OCI-LY1 (cell line): ENCODE data around the gene NTHL1.
A peak's percentile ranks its signal among the peaks of the same experiment; 100 is the strongest.

ENCODE experiments used
- H2AFZ ChIP-seq: fragments of 200-600 bp; sonication (generic), shearing (Covaris generic); 2 replicates; pipeline ENCODE4 v1.6.0; 2014; ENCODE audit warnings: antibody characterized with exemption, mild to moderate bottlenecking, low read length
- H3F3A ChIP-seq: fragments of 200-600 bp; sonication (generic), shearing (Covaris generic); 2 replicates; pipeline ENCODE4 v1.6.0; 2014; ENCODE audit warnings: mild to moderate bottlenecking, antibody characterized with exemption, low read length, moderate library complexity; ENCODE audit not compliant: insufficient read depth
- H3K27ac ChIP-seq: fragments of 200-600 bp; sonication (generic); 2 replicates; pipeline ENCODE4 v1.5.1; 2014; ENCODE audit warnings: low read length, mixed run types, mild to moderate bottlenecking, low read depth; ENCODE audit not compliant: poor library complexity, severe bottlenecking
- H3K27me3 ChIP-seq: fragments of 200-600 bp; sonication (generic); 2 replicates; pipeline ENCODE4 v1.6.0; 2014; ENCODE audit warnings: antibody characterized with exemption, mild to moderate bottlenecking, low read length, moderate library complexity; ENCODE audit not compliant: insufficient read depth
- H3K36me3 ChIP-seq: fragments of 200-600 bp; sonication (generic); 2 replicates; pipeline ENCODE4 v1.6.1; 2014; ENCODE audit warnings: mild to moderate bottlenecking, antibody characterized with exemption, low read length, moderate library complexity, mixed read lengths; ENCODE audit not compliant: insufficient read depth
- H3K4me1 ChIP-seq: fragments of 200-600 bp; sonication (generic); 2 replicates; pipeline ENCODE4 v1.5.1; 2014; ENCODE audit warnings: mild to moderate bottlenecking, low read length, moderate library complexity; ENCODE audit not compliant: insufficient read depth, severe bottlenecking
- H3K4me2 ChIP-seq: fragments of 200-600 bp; sonication (generic), shearing (Covaris generic); 2 replicates; pipeline ENCODE4 v1.6.1; 2014; ENCODE audit warnings: low read length
- H3K4me3 ChIP-seq: fragments of 200-600 bp; sonication (generic); 2 replicates; pipeline ENCODE4 v1.5.1; 2014; ENCODE audit warnings: low read length, low read depth, mild to moderate bottlenecking, mixed read lengths; ENCODE audit not compliant: poor library complexity, severe bottlenecking
- H3K79me2 ChIP-seq: fragments of 200-600 bp; shearing (Covaris generic); 2 replicates; pipeline ENCODE4 v1.6.1; 2016; ENCODE audit warnings: mixed run types, low read length, mixed read lengths; ENCODE audit not compliant: insufficient read depth
- H3K9ac ChIP-seq: fragments of 200-600 bp; sonication (generic), shearing (Covaris generic); 2 replicates; pipeline ENCODE4 v1.6.1; 2014; ENCODE audit warnings: mild to moderate bottlenecking, low read length, mixed read lengths
- H3K9me2 ChIP-seq: fragments of 200-600 bp; sonication (generic), shearing (Covaris generic); 2 replicates; pipeline ENCODE4 v1.6.1; 2014; ENCODE audit warnings: low read depth, mild to moderate bottlenecking, low read length, mixed read lengths
- H3K9me3 ChIP-seq: fragments of 200-600 bp; shearing (Covaris generic); 2 replicates; pipeline ENCODE4 v1.6.1; 2014; ENCODE audit warnings: low read length, mixed read lengths
- H4K20me1 ChIP-seq: fragments of 200-600 bp; sonication (generic), shearing (Covaris generic); 2 replicates; pipeline ENCODE4 v1.6.0; 2016; ENCODE audit warnings: mild to moderate bottlenecking, low read length; ENCODE audit not compliant: insufficient read depth
- CTCF ChIP-seq: fragments of 200-600 bp; sonication (generic), shearing (Covaris generic); IDR thresholded peaks from 2 replicates; pipeline ENCODE4 v1.5.1; 2017; ENCODE audit warnings: mild to moderate bottlenecking, antibody characterized with exemption, low read length, moderate library complexity, mixed read lengths
- EZH2 ChIP-seq: fragments of 200-600 bp; sonication (generic), shearing (Covaris generic); IDR thresholded peaks from 2 replicates; pipeline ENCODE4 v1.8.0; 2017; ENCODE audit warnings: borderline replicate concordance, mixed run types, mild to moderate bottlenecking, antibody characterized with exemption, low read length, moderate library complexity, mixed read lengths

Gene NTHL1

GRCh38 chr16:2009791-2010510, 37.7 kb downstream of the NTHL1 start, which contains the start of gene ZNF598:
Gene ZNF598, minus strand, starts transcription at chr16:2009821.
- Histone ChIP-seq H3K36me3 (0 out of 2 replicates have a peak, but pooled peaks cover 6% of the 10 kb centered on the region), H2AFZ (peak within 1 kb of the TSS; percentile 5; the same call in 1 of the 2 replicates), H3K27ac (peak within 1 kb of the TSS; percentile 53), H3K4me2 (peak within 1 kb of the TSS; percentile 98), H4K20me1 (no peaks in the 10 kb centered on the region), H3K79me2 (peaks cover 11% of the 10 kb centered on the region), H3F3A (no peaks in the 10 kb centered on the region), H3K4me3 (peak within 1 kb of the TSS; percentile 99), H3K9me3 (no peaks in the 10 kb centered on the region), H3K27me3 (no peaks in the 10 kb centered on the region), H3K9ac (peak within 1 kb of the TSS; percentile 99), H3K4me1 (peaks cover 49% of the 10 kb centered on the region), H3K9me2 (no peaks in the 10 kb centered on the region)
- no peak for TF ChIP-seq CTCF
- no peak for TF ChIP-seq EZH2

DNA sequence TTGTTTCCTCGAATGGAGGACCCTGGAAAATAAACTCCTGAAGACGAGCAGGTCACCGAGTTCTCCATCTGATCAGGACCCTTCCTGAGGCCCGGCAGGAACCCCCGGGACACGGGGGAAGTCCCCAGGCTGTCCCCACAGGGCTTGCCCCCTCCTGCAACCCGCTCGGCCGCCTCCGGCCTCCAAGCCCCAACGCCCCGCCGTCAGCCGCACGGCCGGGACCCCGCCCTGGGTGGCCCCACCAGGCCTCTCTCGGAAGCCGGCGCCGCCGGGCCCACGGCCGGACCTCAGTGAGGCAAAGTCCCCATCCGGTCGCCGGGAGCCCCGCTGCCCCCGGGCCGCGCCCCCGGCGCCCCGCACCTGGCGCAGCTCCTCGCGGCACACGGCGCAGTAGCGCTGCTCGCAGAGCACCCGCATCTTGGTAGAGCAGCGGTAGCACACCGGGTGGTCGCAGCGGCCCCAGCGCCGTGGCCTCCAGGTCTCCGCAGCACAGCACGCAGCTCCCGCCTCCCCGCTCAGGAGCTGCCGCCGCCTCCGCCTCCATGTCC, 38.4 kb downstream of the NTHL1 start:
- Histone ChIP-seq H3K4me3 (peak overlapping the region; percentile 99), H3K9me2 (no peaks in the 10 kb centered on the region), H3K4me2 (peak overlapping the region; percentile 74), H3K9ac (peak overlapping the region; percentile 95), H3K4me1 (peaks cover 53% of the 10 kb centered on the region), H3F3A (no peaks in the 10 kb centered on the region), H3K36me3 (0 out of 2 replicates have a peak, but pooled peaks cover 6% of the 10 kb centered on the region), H2AFZ (no peak overlapping the region), H3K27me3 (no peaks in the 10 kb centered on the region), H3K9me3 (no peaks in the 10 kb centered on the region), H3K79me2 (peaks cover 11% of the 10 kb centered on the region), H4K20me1 (no peaks in the 10 kb centered on the region), H3K27ac (peak overlapping the region; percentile 53)
- no peak for TF ChIP-seq CTCF
- TF ChIP-seq EZH2, result no peak

GRCh38 chr16:2008631-2009163, 38.9 kb downstream of the NTHL1 start:
- Histone ChIP-seq H3F3A (no peaks in the 10 kb centered on the region), H3K4me1 (peaks cover 56% of the 10 kb centered on the region), H4K20me1 (no peaks in the 10 kb centered on the region), H3K4me2 (peak overlapping the region; percentile 74), H3K27ac (peak overlapping the region; percentile 53), H3K27me3 (no peaks in the 10 kb centered on the region), H3K9me3 (no peaks in the 10 kb centered on the region), H3K36me3 (0 out of 2 replicates have a peak, but pooled peaks cover 6% of the 10 kb centered on the region), H3K9me2 (no peaks in the 10 kb centered on the region), H3K79me2 (peaks cover 11% of the 10 kb centered on the region), H2AFZ (no peak overlapping the region), H3K9ac (peak overlapping the region; percentile 95), H3K4me3 (peak overlapping the region; percentile 99)
- TF ChIP-seq CTCF, result no peak
- TF ChIP-seq EZH2, result no peak
